ENCODE data around the gene ZBED4.
A peak's percentile ranks its signal among the peaks of the same experiment; 100 is the strongest.

The ZBED4 gene

GRCh38 chr22:49873228-49873940 is 19.7 kb downstream of the ZBED4 start:
- no peak for FAIRE-seq
- DNase-seq (ENCODE audit: insufficient read length, low spot score), result no peak

- FAIRE-seq (no peak), DNase-seq (ENCODE audit: insufficient read length, low spot score) (no peak)
Measured at GRCh38 chr22:49877642-49878041, 24.0 kb downstream of the ZBED4 start.

- DNase-seq (ENCODE audit: insufficient read length, low spot score) (no peak), FAIRE-seq (no peak)
Measured at GRCh38 chr22:49878206-49878605, 24.6 kb downstream of the ZBED4 start.

DNA sequence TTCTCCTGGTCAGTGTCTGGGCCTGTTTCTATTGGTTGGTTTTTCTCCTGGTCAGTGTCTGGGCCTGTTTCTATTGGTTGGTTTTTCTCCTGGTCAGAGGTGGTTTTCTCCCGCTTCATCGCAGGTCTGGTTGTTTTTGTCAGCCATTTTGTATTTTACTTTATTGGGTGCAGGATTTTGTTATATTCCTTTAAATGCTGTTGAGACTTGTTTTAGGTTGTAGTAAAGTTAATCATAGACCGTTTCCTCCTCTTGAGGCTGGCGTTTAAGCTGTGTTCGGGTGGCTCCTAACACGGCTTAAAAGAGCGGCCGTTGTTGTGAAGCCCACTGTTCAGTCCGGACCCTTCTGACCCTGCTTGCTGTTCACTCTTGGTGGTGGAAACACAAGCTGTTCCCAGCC is 26.2 kb downstream of the ZBED4 start:
- FAIRE-seq, result no peak
- no peak for DNase-seq (ENCODE audit: insufficient read length, low spot score)

DNA sequence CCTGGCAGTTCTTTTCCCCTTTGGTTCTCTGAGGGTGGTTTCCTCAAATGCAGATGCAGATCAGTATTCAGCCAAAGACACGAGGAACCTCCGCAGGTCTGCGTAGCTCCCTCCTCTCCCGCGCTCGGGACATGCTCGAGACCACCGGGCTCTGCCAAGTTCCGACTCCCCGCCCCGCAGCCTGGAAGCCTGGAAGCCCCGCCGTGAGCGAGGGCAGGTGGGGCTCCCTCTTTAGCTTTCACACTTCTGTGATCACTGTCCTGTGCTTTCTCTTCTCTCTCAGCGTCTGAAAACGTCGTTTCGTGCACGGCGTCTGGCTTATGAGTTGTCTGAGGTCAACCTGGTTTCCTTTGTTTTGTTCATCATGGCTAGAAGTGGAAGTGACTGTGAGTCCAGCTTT is 26.6 kb downstream of the ZBED4 start:
- FAIRE-seq, result peak; percentile 84
- DNase-seq (ENCODE audit: insufficient read length, low spot score), result peak; percentile 36

DNA sequence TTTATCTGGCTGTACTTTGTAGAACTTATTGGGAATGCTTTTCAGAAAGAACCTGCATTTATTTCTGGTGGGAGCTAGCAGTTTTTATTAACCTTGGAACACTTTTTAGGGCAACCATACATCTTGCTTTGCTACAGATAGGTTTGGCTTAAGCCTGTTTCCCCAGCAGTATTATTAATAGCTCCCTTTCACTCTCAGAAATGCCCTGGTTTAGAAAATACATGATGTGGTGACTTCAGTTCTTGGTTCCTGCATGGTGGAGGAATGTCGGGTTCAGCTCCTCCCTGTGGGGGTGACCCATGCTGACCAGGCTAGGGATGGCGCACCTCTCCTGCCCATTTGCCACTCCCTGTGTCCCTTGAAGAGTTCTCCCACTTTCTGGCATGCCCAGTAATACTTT is 28.2 kb downstream of the ZBED4 start:
- DNase-seq (ENCODE audit: insufficient read length, low spot score) (no peak), FAIRE-seq (peak; percentile 33)

DNA sequence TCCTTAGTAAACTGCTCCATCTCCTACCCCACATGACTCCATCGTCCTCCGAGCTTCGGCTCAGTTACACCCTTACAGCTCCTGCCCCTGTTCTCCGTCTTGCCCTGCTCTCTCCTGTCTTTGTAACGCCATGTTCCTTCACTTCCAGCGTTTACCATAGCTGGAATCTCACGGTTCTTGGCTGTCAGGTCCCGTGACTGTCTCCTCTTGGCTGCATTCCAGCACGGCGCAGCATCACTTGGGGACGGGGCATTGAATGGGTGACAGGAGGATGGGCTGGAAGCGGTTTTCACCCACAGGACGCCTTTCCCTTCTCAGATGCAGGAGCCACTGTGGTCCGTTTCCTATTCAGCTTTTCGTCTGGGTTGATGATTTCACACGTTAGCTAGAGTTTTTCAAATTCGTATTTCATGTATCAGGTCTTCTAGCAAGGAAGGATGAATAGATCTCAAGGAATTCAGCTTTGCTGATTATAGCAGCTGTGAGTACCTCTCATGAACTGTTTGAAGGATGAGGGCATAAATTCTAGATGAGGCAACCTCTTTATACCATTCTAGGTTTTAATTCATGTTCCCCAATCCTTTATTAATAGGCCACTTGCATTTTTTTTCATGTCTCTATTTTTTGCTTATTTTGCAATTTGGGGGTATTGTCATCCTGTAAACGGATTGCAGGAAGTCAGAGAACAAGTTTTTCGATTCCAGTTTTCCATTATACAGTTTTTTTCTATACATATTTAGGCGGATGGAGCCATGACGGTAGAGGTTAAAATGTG is 29.1 kb downstream of the ZBED4 start:
- no peak for DNase-seq (ENCODE audit: insufficient read length, low spot score)
- FAIRE-seq, result no peak

- FAIRE-seq (no peak), DNase-seq (ENCODE audit: insufficient read length, low spot score) (no peak)
Measured at GRCh38 chr22:49883294-49883640, 29.6 kb downstream of the ZBED4 start.

- FAIRE-seq, result no peak
- DNase-seq (ENCODE audit: insufficient read length, low spot score), result no peak
Measured at GRCh38 chr22:49884075-49884474, 30.4 kb downstream of the ZBED4 start.

GRCh38 chr22:49884503-49885260 is 31.0 kb downstream of the ZBED4 start:
- FAIRE-seq, result no peak
- DNase-seq (ENCODE audit: insufficient read length, low spot score), result no peak

DNA sequence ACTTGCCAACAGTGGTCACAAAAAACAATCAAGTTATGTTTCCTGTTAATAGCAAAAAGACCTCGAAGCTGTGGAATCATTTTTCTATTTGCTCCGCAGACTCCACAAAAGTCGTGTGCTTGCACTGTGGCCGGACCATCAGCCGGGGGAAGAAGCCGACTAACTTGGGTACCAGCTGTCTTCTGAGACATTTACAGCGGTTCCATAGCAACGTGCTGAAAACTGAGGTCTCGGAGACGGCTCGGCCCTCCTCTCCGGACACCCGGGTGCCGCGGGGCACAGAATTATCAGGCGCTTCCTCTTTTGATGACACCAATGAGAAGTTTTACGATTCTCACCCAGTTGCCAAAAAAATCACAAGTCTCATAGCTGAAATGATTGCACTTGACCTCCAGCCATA is 31.6 kb downstream of the ZBED4 start:
- no peak for FAIRE-seq
- DNase-seq (ENCODE audit: insufficient read length, low spot score), result no peak

GRCh38 chr22:49885881-49886280 is 32.2 kb downstream of the ZBED4 start:
- FAIRE-seq (no peak), DNase-seq (ENCODE audit: insufficient read length, low spot score) (no peak)

DNA sequence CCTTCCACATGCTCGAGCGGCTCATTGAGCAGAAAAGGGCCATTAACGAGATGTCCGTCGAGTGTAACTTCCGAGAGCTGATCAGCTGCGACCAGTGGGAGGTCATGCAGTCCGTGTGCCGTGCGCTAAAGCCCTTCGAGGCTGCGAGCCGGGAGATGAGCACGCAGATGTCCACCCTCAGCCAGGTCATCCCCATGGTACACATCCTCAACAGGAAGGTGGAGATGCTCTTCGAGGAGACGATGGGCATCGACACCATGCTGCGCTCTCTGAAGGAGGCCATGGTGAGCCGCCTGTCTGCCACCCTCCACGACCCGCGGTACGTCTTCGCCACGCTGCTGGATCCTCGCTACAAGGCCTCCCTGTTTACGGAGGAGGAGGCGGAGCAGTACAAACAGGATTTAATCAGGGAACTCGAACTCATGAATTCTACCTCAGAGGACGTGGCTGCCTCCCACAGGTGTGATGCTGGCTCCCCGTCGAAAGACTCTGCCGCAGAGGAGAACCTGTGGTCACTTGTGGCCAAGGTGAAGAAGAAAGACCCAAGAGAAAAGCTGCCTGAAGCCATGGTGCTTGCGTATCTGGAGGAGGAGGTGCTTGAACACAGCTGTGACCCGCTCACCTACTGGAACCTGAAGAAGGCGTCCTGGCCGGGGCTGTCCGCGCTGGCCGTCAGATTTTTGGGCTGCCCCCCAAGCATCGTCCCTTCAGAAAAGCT is 32.9 kb downstream of the ZBED4 start:
- DNase-seq (ENCODE audit: insufficient read length, low spot score) (no peak), FAIRE-seq (no peak)

GRCh38 chr22:49887064-49887451 is 33.4 kb downstream of the ZBED4 start:
- FAIRE-seq (no peak), DNase-seq (ENCODE audit: insufficient read length, low spot score) (no peak)

DNA sequence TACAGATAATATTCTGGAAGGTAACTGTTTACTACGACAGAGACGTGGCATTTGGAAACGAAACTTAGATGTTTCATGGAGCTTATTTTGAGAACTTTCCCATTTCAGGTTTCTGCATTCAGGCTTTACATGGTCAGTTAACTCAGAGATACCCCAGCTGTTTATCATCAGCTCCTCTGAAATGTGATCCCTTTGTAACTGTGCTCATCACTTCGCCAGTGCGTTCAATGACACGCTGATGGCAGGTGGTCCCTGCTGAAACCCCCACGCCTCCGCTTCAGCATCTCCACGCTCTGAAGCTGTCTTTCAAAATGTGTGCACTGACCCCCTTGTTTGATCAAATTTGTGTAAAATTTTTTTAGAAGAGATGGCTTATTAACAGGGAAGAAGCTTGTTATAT is 34.1 kb downstream of the ZBED4 start:
- no peak for DNase-seq (ENCODE audit: insufficient read length, low spot score)
- no peak for FAIRE-seq

DNA sequence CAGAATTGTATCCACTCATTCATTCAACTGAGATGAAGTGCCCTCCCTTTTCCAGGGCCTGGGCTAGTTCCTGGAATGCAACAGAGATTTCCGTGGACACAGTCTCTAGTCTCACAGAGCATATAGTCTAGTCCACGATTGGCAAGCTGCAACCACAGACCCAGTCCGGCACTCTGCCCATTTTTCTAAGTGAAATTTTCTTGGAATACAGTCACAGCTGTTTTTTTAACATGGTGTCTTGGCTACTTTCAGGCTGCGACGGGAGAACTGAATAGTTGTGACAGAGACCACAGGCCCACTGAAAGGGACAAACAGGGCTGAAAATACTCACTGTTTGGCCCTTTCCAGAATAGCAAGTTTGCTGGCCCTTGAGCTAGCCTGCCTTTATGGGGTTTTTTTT is 35.4 kb downstream of the ZBED4 start:
- FAIRE-seq, result no peak
- DNase-seq (ENCODE audit: insufficient read length, low spot score), result no peak

DNA sequence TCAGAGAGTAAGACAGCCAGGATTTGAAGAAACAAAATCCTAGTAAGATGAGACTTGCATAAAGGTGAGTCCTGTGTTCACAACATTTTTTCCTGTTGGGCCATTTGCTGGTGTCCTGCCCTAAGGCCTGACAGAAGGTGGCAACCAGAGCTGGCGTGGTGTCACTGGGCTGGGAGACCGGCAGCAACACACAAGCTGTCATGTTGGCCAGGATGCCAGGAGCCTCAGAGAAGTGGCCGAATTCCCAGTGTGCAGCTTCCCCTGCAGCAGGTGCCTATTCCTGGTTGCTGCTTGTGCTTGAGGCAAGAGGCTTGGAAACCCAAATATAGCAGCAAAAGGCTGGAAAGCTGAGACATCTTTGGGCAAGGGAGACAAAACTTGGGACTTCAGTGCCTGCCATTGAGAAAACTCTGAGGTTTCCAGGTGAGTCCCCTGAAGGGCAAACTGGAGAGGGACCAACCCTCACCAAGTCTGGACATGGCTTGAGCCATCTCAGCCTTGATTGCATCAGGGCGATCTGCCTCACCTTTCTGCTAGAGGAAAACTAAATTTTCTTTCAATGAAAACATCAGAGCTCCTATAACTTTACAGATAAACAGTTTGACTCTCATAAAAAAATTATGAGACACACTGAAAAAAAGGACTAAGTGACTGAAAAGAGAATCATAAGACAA is 38.7 kb downstream of the ZBED4 start:
- FAIRE-seq (no peak), DNase-seq (ENCODE audit: insufficient read length, low spot score) (no peak)

DNA sequence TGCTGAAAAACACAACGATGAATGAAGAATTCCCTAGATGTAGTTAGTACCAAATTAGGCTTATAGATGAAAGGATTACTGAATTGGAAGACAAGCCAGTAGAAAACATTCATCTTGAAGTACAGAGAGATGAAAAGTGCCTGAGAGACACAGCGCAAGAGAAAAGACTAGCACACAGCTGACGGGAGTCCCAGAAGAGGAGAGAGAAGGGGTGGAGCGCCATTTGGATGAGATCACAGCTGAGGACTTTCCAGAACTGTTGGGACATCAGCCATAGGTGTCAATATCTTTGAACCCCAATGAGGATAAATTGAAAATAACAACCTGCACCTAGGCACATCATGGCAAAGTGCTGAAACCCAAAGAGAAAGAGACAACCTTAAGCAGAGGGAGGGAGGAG is 39.4 kb downstream of the ZBED4 start:
- no peak for FAIRE-seq
- DNase-seq (ENCODE audit: insufficient read length, low spot score), result no peak

DNA sequence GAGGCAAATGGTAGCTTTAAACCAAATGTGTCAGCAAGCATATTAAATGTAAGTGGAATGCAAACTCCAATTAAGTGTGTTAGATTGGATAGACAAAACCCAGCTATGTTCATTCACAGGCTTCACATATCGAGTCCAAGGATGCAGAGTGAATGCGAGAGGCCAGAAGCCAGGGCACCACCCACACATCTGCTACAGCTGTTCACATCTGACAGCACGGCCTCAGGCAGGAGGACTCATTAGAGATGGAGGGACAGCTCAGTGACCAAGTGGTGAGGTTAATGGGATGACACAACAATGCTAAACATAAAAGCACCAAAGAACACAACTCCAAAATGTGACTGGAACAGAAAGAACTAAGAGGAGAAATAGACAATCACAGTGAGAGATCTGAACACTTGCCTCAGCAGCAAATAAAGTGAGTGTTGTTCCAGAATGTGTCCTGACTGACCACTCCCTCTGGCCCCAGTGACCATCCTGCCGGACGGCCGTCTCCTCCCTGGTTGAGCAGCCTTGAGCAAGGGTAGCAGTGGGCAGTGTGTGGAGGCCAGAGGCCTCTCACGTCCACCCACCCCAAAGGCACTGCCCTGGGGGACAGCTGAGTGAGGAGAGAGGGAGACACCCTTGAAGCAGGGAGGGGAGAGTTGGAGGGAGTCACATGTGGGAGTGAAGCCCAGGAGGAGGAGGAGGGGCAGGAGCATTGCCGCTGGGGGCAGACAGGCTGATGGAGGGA is 40.8 kb downstream of the ZBED4 start:
- no peak for FAIRE-seq
- no peak for DNase-seq (ENCODE audit: insufficient read length, low spot score)

DNA sequence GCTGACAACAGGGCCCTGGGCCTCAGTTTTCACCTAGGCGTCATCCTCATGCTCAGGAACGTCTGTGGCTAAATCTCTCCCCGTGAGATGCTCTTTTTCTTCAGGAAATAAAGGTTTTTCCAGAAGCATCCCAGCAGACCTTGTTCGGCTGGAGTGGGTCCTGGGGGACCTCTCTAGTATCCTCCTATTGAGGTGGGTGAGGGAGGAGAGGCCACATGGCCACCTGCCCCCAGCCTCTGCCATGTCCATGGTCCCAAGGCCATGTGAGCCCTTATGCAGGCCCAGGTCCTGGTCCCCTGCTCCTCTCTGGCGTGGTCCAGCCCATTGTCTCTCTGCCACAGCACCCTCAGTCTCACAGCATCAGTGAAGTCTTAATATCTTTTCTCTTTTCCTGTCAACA is 42.6 kb downstream of the ZBED4 start:
- DNase-seq (ENCODE audit: insufficient read length, low spot score) (no peak), FAIRE-seq (no peak)

Measured in GM19239 (cell line).